Non-pigmented ciliary epithelial cell (primary cell): Measurements from ENCODE around the gene DMXL2.

ENCODE experiments used
- DNase-seq: peaks from one replicate; pipeline ENCODE4 v3.0.0-alpha.2; 2010; ENCODE audit warnings: low read depth

The DMXL2 gene

GRCh38 chr15:51405693-51406523 lies 216.7 kb downstream of the DMXL2 start:
- DNase-seq: no peak

GRCh38 chr15:51403946-51404695 lies 218.4 kb downstream of the DMXL2 start:
- DNase-seq: no peak

- peak; percentile 22 for DNase-seq
These were observed 219.3 kb downstream of the DMXL2 start for GRCh38 chr15:51403072-51403878.

GRCh38 chr15:51401872-51402517 lies 220.6 kb downstream of the DMXL2 start:
- DNase-seq: no peak

- DNase-seq: no peak
These were observed 221.4 kb downstream of the DMXL2 start for GRCh38 chr15:51401051-51401780.

- no peak for DNase-seq
These were observed 223.9 kb downstream of the DMXL2 start for GRCh38 chr15:51398626-51399025.
